K562 (cell line): Measurements from ENCODE around the gene CD300LD. TPM values are rescaled to one million over a fixed set of nuclear protein-coding genes. Genes with fewer than 3 reads are reported as not detected.

Experiments used
- ATAC-seq: fragments of 200-7000 bp; cut with Tn5 transposase; 3 replicates; pipeline ENCODE4 v1.9.1; 2020; ENCODE audit warnings: moderate library complexity
- BruUV-seq: library from RNA; stranded (reverse); fragments of 400-500 nt; replicated peaks from 2 replicates; lab custom pipeline; 2021; lab: Mats Ljungman, UMichigan
- CTCF ChIA-PET: fragments of 300-600 bp; formaldehyde crosslinking; extraction: SDS; loops from one replicate; lab custom pipeline; 2021; ENCODE audit warnings: low intra/inter-chr PET ratio; lab: Yijun Ruan, JAX
- POLR2A ChIA-PET: fragments of 300-600, 350-650 bp; sonication (Branson Sonifier 250); formaldehyde crosslinking; extraction: SDS; loops from one replicate; lab custom pipeline; 2021; ENCODE audit warnings: antibody characterized with exemption, inconsistent platforms; lab: Yijun Ruan, JAX
- DNase-seq, 4 experiments: peaks; one replicate each; pipeline versions ENCODE4 v3.0.0 to v3.0.0-alpha.2; 2011 to 2018; ENCODE audit warnings: low spot score in 3 of 4, mixed read lengths in 3 of 4; ENCODE audit errors: extremely low read depth in 1 of 4
- FAIRE-seq: peaks from 2 replicates; lab custom pipeline; 2011; peaks lifted over from hg19 to GRCh38; lab: Jason Lieb, UNC
- H2AFZ ChIP-seq: 2 replicates; pipeline ENCODE4 v1.6.0; 2011; ENCODE audit warnings: low read depth, low read length, control low read depth, inconsistent platforms
- H3K27ac ChIP-seq: fragments of 200-600 bp; 3 replicates; pipeline ENCODE4 v1.8.0; 2011; ENCODE audit warnings: low read depth, mild to moderate bottlenecking, control low read depth, inconsistent platforms, low read length, moderate library complexity, mixed read lengths; ENCODE audit errors: extremely low read depth
- H3K27me3 ChIP-seq, 2 experiments: fragments of 300-600 bp in 1 of 2; 2 replicates in 1 of 2; 3 replicates in 1 of 2; pipeline versions ENCODE4 v1.6.0 to v1.8.0; 2011; ENCODE audit warnings: inconsistent platforms in 2 of 2, low read length in 2 of 2, mild to moderate bottlenecking in 1 of 2, mixed read lengths in 1 of 2, moderate library complexity in 1 of 2; ENCODE audit not compliant: control insufficient read depth in 2 of 2, insufficient read depth in 2 of 2
- H3K36me3 ChIP-seq: fragments of 300-600 bp; 3 replicates; pipeline ENCODE4 v1.8.0; 2011; ENCODE audit warnings: mild to moderate bottlenecking, low read length, inconsistent platforms; ENCODE audit not compliant: control insufficient read depth, insufficient read depth
- H3K4me1 ChIP-seq, 2 experiments: fragments of 200-600 bp in 1 of 2; replicated peaks in 1 of 2; 2 replicates in 1 of 2; 3 replicates in 1 of 2; pipeline versions ENCODE4 v1.5.1 to v1.8.0; 2011; ENCODE audit warnings: inconsistent platforms in 2 of 2, low read length in 2 of 2, mild to moderate bottlenecking in 1 of 2, mixed read lengths in 1 of 2, moderate library complexity in 1 of 2; ENCODE audit not compliant: control insufficient read depth in 2 of 2, insufficient read depth in 2 of 2
- H3K4me2 ChIP-seq: 2 replicates; pipeline ENCODE4 v1.6.1; 2011; ENCODE audit warnings: low read length, control low read depth, inconsistent platforms, mixed read lengths; ENCODE audit not compliant: insufficient read depth
- H3K4me3 ChIP-seq: fragments of 200-600 bp; sonication (generic), shearing (Covaris generic); 2 replicates; pipeline ENCODE4 v1.5.1; 2016; ENCODE audit warnings: control low read depth, inconsistent platforms
- H3K79me2 ChIP-seq: fragments of 200-600 bp; 3 replicates; pipeline ENCODE4 v1.8.0; 2011; ENCODE audit warnings: low read length, inconsistent platforms; ENCODE audit not compliant: control insufficient read depth, insufficient read depth
- H3K9ac ChIP-seq, 2 experiments: 2 replicates each; pipeline versions ENCODE4 v1.6.0 to v1.6.1; 2011; ENCODE audit warnings: low read depth in 2 of 2, low read length in 2 of 2, control low read depth in 1 of 2, inconsistent platforms in 1 of 2, mild to moderate bottlenecking in 1 of 2, mixed read lengths in 1 of 2; ENCODE audit not compliant: insufficient read depth in 1 of 2
- H3K9me1 ChIP-seq: one replicate; pipeline ENCODE4 v1.6.0; 2011; ENCODE audit warnings: inconsistent platforms, mild to moderate bottlenecking, low read length, moderate library complexity; ENCODE audit not compliant: control insufficient read depth, insufficient read depth
- H3K9me3 ChIP-seq: replicated peaks from 2 replicates; pipeline ENCODE4 v1.5.1; 2011; ENCODE audit warnings: low read depth, low read length, inconsistent platforms; ENCODE audit not compliant: control insufficient read depth, insufficient read depth
- H4K20me1 ChIP-seq: replicated peaks from 2 replicates; pipeline ENCODE4 v1.6.1; 2011; ENCODE audit warnings: low read length, inconsistent platforms, mixed read lengths; ENCODE audit not compliant: control insufficient read depth, insufficient read depth
- CBX3 ChIP-seq, 2 experiments: IDR thresholded peaks; 1 replicate in 1 of 2; 2 replicates in 1 of 2; pipeline ENCODE4 v1.6.1; 2012; ENCODE audit warnings: inconsistent platforms in 2 of 2, low read length in 2 of 2, borderline replicate concordance in 1 of 2, control low read depth in 1 of 2
- CREB1 ChIP-seq, 2 experiments: sonication (generic) in 1 of 2; formaldehyde crosslinking in 1 of 2; IDR thresholded peaks; 2 replicates each; pipeline versions ENCODE4 v1.6.1 to v1.8.0; 2012 to 2022; ENCODE audit warnings: inconsistent platforms in 1 of 2, mild to moderate bottlenecking in 1 of 2, missing genetic modification reagents in 1 of 2, moderate library complexity in 1 of 2
- DPF2 ChIP-seq: fragments of 450-650 bp; IDR thresholded peaks from 2 replicates; pipeline ENCODE4 v1.6.1; 2016
- FOXP1 ChIP-seq: sonication (generic); formaldehyde crosslinking; IDR thresholded peaks from 2 replicates; pipeline ENCODE4 v1.8.0; 2022; ENCODE audit warnings: mild to moderate bottlenecking, missing genetic modification reagents
- HDAC3 ChIP-seq: fragments of 450-650 bp; IDR thresholded peaks from 2 replicates; pipeline ENCODE4 v1.6.1; 2018; ENCODE audit warnings: borderline replicate concordance, mild to moderate bottlenecking, moderate library complexity; ENCODE audit not compliant: partially characterized antibody
- PYGO2 ChIP-seq: fragments of 450-650 bp; IDR thresholded peaks from 2 replicates; pipeline ENCODE4 v1.6.1; 2016; ENCODE audit warnings: mild to moderate bottlenecking, missing genetic modification characterization, moderate library complexity, missing compliant biosample characterization
- TCFL5 ChIP-seq: fragments of 250-450 bp; sonication (Bioruptor Pico); conservative IDR thresholded peaks from 2 replicates; pipeline ENCODE4 v1.6.1; 2021; ENCODE audit warnings: mild to moderate bottlenecking, moderate library complexity, matching md5 sums
- ZNF134 ChIP-seq: fragments of 250-450 bp; sonication (Bioruptor Pico); conservative IDR thresholded peaks from 2 replicates; pipeline ENCODE4 v1.4.0; 2020
- WGBS: fragments of 100-300 bp; shearing (Covaris generic); methylation state at CpG from one replicate; pipeline ENCODE4 v1.1.6; 2016; ENCODE audit warnings: low coverage, mixed read lengths; ENCODE audit not compliant: insufficient coverage; ENCODE audit errors: missing lambda C conversion rate; 5-methylcytosine and 5-hydroxymethylcytosine counted together
- in situ Hi-C: fragments of 300-500 bp; cut with MboI; formaldehyde crosslinking; loops from 4 replicates; pipeline ENCODE4 v1.15.0; 2018; ENCODE audit warnings: inconsistent platforms, mixed read lengths
- intact Hi-C: fragments of 100-400 bp; cut with micrococcal nuclease; formaldehyde crosslinking; loops from 2 replicates; pipeline ENCODE4 v1.14.2; 2022
- polyA plus RNA-seq, 8 experiments: library from polyadenylated mRNA; depleted of rRNA in 4 of 8; stranded (reverse) in 5 of 8; unstranded in 3 of 8; fragments of >200 nt; fragmentation: Nextera tagmentation in 2 of 8; fragmentation: Illumina TruSeq in 1 of 8; extraction: Ambion mirVana in 2 of 8; extraction: Trizol in 1 of 8; gene quantifications; 2 replicates each; pipeline versions ENCODE4 v1.2.1 to v1.2.3, GENCODE V29; 2011 to 2014; ENCODE audit warnings: inconsistent platforms in 1 of 8, missing spikeins in 1 of 8
- total RNA-seq, 7 experiments: library from RNA; depleted of rRNA in 6 of 7; stranded (reverse); fragments of >200 nt in 6 of 7; fragmentation: Illumina TruSeq in 2 of 7; extraction: Trizol in 2 of 7; gene quantifications; 2 replicates each; pipeline versions ENCODE4 v1.2.1 to v1.2.3, GENCODE V29; 2011 to 2021; ENCODE audit warnings: low replicate concordance in 1 of 7
- TF ChIP-seq, protein P1 (sequence below): sonication (generic); formaldehyde crosslinking; IDR thresholded peaks from 2 replicates; pipeline ENCODE4 v1.9.0; 2022; ENCODE audit warnings: mild to moderate bottlenecking, missing genetic modification reagents
- TF ChIP-seq, protein P2 (sequence below): sonication (generic); formaldehyde crosslinking; IDR thresholded peaks from 2 replicates; pipeline ENCODE4 v1.8.0; 2022; ENCODE audit warnings: missing genetic modification reagents, mild to moderate bottlenecking, borderline replicate concordance
- TF ChIP-seq, protein P3 (sequence below): fragments of 200-400 bp; formaldehyde crosslinking; IDR thresholded peaks from 2 replicates; pipeline ENCODE4 v1.6.1; 2017; ENCODE audit warnings: mild to moderate bottlenecking, low read depth, low read length, moderate library complexity
- TF ChIP-seq, protein P4 (sequence below): IDR thresholded peaks from 2 replicates; pipeline ENCODE4 v1.6.1; 2014; ENCODE audit warnings: antibody characterized with exemption

The CD300LD gene
- total and polyA plus RNA-seq, 9 of the 15 experiments (the other 6 are each of a cell fraction or from before 2014, with no cell fraction given) = not detected

DNA sequence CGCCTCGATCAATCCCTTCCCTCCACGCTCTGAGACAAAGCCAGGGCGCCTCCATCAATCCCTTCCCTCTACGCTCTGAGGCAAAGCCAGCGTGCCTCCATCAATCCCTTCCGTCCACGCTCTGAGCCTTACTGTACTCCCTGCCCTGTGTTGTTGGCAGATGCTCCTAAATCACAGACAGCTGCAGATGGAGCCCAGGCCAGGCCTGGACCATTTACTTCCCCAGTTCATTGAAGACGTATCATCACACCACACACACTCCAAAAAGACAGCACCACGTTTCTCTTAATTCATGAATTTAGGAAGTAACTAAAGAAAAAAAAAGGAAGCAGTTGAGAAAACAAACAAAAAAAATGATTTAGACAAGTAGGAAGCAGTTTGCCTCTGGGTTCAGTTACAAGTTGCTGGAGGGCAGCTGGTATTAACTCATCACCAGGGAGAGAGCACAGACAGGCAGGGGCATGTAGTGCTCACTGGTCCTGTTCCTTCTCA lies 7.4 kb upstream of the CD300LD start:
- no peaks in the 10 kb centered on the region for H3K4me1 ChIP-seq
- FAIRE-seq (no peak), ATAC-seq (no peak), DNase-seq (no peak)
- no peak overlapping the region for H2AFZ ChIP-seq
- ChIA-PET CTCF (no interaction called here), POLR2A (no interaction called here)
- BruUV-seq = no TSS peak
- WGBS = 1% methylated on average over 10 of the region's 10 CpGs
- peaks cover 0 to 33% of the 10 kb centered on the region in 2 experiments; a peak in 2 of 5 replicates for H3K27me3 ChIP-seq
- H3K4me3 ChIP-seq = no peak overlapping the region
- H3K36me3 ChIP-seq = no peaks in the 10 kb centered on the region
- no peak overlapping the region for H3K4me2 ChIP-seq
- no peak overlapping the region for H3K27ac ChIP-seq
- no peaks in the 10 kb centered on the region for H3K79me2 ChIP-seq
- intact Hi-C loops (no loop called here), in situ Hi-C loops (loop anchor here (10.0 kb wide), 1 partner anchor 225 kb away; no protein-coding TSS in a partner anchor)
- H4K20me1 ChIP-seq = no peaks in the 10 kb centered on the region
- no peaks in the 10 kb centered on the region for H3K9me1 ChIP-seq
- TF ChIP-seq CBX3 (IDR thresholded peaks at IDR 0.05; ENCODE audit: borderline replicate concordance in 1 of 2, low read length in 2 of 2) (no peak), HDAC3 (no peak), CREB1 (IDR thresholded peaks at IDR 0.05) (no peak), CREB1 (CRISPR knock-in tag; IDR thresholded peaks at IDR 0.05) (no peak), PYGO2 (tag) (no peak), ZNF134 (CRISPR knock-in tag) (no peak), DPF2 (no peak), TCFL5 (no peak), FOXP1 (CRISPR knock-in tag) (no peak)
- TF ChIP-seq, protein P1, sequence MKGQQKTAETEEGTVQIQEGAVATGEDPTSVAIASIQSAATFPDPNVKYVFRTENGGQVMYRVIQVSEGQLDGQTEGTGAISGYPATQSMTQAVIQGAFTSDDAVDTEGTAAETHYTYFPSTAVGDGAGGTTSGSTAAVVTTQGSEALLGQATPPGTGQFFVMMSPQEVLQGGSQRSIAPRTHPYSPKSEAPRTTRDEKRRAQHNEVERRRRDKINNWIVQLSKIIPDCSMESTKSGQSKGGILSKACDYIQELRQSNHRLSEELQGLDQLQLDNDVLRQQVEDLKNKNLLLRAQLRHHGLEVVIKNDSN (CRISPR knock-in tag) = no peak
- TF ChIP-seq, protein P2, sequence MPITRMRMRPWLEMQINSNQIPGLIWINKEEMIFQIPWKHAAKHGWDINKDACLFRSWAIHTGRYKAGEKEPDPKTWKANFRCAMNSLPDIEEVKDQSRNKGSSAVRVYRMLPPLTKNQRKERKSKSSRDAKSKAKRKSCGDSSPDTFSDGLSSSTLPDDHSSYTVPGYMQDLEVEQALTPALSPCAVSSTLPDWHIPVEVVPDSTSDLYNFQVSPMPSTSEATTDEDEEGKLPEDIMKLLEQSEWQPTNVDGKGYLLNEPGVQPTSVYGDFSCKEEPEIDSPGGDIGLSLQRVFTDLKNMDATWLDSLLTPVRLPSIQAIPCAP (CRISPR knock-in tag) = no peak
- TF ChIP-seq, protein P3, sequence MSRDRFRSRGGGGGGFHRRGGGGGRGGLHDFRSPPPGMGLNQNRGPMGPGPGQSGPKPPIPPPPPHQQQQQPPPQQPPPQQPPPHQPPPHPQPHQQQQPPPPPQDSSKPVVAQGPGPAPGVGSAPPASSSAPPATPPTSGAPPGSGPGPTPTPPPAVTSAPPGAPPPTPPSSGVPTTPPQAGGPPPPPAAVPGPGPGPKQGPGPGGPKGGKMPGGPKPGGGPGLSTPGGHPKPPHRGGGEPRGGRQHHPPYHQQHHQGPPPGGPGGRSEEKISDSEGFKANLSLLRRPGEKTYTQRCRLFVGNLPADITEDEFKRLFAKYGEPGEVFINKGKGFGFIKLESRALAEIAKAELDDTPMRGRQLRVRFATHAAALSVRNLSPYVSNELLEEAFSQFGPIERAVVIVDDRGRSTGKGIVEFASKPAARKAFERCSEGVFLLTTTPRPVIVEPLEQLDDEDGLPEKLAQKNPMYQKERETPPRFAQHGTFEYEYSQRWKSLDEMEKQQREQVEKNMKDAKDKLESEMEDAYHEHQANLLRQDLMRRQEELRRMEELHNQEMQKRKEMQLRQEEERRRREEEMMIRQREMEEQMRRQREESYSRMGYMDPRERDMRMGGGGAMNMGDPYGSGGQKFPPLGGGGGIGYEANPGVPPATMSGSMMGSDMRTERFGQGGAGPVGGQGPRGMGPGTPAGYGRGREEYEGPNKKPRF = no peak
- TF ChIP-seq, protein P4, sequence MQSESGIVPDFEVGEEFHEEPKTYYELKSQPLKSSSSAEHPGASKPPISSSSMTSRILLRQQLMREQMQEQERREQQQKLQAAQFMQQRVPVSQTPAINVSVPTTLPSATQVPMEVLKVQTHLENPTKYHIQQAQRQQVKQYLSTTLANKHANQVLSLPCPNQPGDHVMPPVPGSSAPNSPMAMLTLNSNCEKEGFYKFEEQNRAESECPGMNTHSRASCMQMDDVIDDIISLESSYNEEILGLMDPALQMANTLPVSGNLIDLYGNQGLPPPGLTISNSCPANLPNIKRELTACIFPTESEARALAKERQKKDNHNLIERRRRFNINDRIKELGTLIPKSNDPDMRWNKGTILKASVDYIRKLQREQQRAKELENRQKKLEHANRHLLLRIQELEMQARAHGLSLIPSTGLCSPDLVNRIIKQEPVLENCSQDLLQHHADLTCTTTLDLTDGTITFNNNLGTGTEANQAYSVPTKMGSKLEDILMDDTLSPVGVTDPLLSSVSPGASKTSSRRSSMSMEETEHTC = no peak
- no peak overlapping the region for H3K9ac ChIP-seq
- H3K9me3 ChIP-seq = no peaks in the 10 kb centered on the region
